Stimulated activated CD8-positive, alpha-beta memory T cell treated with anti-CD3 and anti-CD28 coated beads, Interleukin-7, amount 100 ng/mL, for 4 hours (primary cell): ENCODE measurements around the gene AVL9.
"Not testable (repeated sequence)": the region's sequence is repeated elsewhere in the genome, so short reads cannot be mapped to it uniquely, and the experiment has no call there.

Experiments
- DNase-seq, 2 donors: peaks; one replicate each; pipeline ENCODE4 v3.0.0-alpha.2; 2020; ENCODE audit warnings: low read depth in 2 of 2

The AVL9 gene

DNA sequence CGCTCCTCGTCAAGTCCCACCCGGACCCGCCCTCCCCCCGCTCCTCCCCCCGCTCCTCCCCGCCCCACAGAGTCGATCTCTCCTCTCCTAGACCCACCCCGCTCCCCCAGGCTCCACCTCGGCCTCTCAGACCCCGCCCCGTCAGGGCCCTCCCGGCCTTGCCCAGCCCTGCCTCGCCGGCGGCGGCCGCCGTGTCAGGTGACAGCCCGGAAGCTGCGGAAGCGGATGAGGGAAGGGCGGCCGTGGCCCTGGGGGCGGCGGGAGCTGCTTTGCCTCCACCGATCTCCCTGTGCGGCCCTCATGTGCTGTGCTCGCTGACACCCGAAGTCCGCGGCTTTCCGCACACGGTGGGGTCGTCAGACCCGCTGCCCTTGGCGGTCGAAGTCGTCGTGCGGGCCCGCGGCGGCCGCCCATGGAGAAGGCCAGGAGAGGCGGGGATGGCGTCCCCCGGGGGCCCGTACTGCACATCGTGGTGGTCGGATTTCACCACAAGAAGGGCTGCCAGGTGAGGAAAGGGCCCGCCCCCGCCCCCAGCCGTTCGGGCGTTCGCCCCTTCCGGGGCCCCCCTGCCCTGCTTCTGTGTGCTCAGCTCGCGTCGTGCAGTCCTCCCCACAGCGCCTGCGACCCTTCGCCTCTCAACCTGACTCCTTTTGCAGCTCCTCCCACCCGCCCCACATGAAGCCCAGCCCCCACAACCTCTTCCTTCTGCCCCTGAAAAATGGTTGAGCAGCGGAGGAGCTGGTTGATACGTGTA lies at the start of gene AVL9:
TSS of gene AVL9 (plus strand) at position 192 of the 754 bp plus-strand sequence. CDS start at position 413, 221 bp downstream.
- DNase-seq: peak; percentile 99

DNA sequence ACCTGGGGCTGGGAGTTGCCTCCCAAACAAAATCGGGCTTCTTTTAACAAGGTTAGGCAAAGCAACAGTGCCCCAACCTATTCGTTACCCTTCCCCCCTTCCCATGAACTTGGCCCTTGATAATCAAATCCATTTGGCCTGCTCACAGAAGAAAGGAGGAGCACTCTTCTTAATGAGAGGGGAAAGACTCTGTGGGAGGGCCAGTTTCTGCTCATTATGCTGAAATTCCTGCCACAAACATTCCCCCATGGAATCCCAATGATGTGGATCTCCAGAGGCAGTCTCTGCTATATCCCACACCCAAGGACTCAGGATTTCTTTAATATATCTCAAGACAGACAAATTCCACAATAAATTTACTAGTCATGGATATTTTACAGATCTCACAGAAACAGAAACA lies 48.1 kb upstream of the AVL9 start:
- DNase-seq: no peak

DNA sequence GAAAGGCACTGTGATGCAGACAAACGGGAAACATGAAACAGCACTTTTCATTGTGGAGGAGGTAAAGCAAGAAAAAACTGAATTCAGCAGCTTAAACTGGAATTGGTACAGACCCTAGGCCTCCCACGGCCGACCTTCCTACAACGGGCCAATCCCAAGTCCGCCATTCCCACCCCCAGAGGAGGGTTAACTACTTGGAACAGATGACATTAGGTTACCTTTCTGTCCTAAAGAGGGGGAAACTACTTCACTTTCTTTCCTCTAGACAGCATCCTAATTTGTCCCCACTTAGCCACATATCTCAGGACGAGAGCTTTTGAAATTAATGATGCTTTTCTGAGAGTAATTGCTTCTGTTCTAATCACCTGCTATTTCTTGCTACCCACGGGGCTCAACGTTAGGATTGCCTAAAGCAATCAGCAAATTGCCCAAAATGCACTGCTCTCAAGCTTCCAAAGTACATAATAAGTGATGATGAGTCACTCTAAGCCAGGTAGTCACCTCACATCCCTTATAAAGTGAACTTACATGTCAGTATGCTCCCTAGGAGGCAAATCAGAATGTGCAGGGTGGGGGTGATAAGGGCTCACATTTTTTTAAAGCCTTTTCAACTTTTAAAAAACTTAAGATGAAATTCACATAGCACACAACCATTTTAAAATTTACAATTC lies 41.8 kb upstream of the AVL9 start:
- DNase-seq: no peak

DNA sequence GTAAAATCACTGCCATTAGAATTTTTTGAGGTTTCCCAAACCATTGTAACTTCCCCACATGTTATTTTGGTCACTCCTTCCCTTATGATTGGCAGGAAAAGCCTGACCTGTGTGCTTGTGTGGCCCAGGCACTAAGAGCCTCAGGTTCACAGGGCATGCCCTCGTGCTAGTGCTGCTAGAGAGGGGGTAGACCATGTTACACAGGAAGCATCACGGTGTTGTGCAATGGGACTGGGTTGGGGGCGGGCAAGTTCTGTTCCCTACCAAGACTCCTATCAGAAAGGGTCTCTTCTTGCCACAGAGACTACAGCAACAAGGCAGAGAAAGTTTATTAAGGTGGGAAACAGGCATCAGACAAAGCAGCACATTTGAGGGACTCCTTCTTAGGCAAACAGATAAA lies 37.3 kb upstream of the AVL9 start:
- DNase-seq: no peak

DNA sequence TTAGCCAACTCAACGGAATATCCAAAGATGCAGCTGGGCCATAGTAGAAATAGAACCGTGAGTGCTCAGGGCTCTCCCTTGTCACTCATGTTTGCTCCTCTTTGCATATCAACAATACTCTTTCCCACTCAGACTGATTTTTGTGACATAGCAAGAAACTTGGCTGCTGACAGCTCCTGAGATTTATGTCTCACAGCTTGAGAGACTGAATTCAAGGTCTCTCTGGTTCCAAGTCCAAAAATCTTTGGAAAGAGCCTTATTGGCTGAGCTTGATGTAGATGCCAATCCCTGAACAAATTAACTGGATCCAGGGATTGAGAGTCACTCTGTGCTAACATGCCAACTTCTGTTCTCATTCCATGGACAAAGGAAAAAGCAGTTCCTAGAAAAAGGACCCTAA lies 35.5 kb upstream of the AVL9 start:
- no peak for DNase-seq

DNA sequence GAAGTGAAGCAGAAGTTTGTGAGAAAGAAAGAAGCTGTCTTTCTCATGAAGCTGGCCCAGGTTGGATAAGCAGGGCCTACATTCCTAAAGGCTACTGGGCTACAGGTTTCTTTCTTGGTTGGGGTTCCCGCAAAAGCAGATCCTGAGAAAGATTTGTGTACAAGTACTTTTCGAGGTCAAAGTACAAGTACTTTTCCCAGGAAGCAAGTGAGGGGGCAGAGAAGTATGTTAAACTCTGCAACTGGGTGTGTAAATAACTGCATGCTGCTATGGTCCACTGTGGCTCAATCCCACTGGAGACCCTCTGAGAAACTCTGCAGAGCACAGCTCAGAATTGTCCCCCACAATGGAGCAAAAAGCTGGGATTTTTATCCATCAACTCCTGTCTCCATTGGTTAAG lies 33.8 kb upstream of the AVL9 start:
- DNase-seq: no peak

DNA sequence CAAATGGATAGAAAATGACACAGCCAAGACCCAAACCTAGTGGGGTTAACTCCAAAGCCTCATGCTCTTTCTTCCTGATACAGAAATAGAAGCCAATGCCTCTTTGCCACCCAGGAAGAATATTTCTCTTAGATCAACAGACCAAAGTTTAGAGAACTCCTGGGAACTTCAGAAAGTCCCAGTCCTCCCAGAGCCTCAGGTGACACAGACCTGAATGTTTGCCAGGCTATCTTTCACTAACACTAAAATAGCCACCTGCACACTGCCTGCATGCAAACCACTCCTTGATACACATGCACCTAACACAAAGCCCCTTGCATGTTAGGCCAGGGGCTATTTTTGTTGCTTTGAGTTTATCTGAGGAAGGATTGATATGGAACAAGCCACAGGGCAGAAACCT lies 32.8 kb upstream of the AVL9 start:
- no peak for DNase-seq

DNA sequence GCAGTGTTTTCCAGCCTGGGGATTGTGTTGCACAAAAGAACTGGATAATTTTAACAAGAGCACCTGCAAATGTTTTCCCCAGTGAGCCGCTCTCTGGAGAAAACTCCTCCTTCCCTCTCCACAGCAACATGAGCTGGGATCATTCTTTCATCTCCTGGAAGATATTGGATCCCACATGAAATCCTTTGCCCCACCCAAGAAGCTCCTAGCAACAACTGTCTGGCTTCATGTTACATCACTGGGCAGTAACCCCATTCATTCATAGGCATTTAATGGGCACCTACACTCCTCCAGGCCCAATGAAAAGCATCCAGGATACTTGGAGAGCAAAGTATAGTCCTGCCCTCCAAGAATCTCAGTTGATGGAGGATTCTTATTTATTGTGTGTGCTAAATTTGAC lies 32.3 kb upstream of the AVL9 start:
- DNase-seq: no peak

DNA sequence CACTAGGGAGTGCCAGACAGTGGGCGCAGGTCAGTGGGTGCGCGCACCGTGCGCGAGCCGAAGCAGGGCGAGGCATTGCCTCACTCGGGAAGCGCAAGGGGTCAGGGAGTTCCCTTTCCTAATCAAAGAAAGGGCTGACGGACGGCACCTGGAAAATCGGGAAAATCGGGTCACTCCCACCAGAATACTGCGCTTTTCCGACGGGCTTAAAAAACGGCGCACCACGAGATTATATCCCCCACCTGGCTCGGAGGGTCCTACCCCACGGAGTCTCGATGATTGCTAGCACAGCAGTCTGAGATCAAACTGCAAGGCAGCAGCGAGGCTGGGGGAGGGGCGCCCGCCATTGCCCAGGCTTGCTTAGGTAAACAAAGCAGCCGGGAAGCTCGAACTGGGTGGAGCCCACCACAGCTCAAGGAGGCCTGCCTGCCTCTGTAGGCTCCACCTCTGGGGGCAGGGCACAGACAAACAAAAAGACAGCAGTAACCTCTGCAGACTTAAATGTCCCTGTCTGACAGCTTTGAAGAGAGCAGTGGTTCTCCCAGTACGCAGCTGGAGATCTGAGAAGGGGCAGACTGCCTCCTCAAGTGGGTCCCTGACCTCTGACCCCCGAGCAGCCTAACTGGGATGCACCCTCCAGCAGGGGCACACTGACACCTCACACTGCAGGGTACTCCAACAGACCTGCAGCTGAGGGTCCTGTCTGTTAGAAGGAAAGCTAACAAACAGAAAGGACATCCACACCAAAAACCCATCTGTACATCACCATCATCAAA lies 30.5 kb upstream of the AVL9 start:
- not testable (repeated sequence) for DNase-seq

DNA sequence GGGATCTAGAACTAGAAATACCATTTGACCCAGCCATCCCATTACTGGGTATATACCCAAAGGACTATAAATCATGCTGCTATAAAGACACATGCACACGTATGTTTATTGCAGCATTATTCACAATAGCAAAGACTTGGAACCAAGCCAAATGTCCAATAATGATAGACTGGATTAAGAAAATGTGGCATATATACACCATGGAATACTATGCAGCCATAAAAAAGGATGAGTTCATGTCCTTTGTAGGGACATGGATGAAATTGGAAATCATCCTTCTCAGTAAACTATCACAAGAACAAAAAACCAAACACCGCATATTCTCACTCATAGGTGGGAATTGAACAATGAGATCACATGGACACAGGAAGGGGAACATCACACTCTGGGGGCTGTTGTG lies 25.3 kb upstream of the AVL9 start:
- DNase-seq: not testable (repeated sequence)

DNA sequence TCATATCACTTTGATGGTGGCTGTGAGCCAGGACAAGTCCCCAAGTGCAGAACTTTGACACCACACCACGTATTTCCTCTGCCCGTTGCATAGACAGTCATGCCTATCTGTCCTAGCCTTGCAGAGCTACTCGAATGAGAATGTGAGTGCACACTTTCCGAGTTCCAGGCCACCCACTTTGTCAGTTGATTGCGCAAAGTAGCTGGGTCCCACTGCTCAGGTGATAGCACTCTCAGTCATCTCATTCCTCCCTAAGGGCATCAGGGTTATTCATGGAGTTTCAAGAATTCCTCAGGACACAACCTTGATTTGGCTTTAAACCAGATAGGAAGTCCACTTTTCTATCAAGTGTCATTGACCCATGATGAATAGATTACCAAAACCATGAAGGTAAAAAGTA lies 24.4 kb upstream of the AVL9 start:
- DNase-seq: no peak

DNA sequence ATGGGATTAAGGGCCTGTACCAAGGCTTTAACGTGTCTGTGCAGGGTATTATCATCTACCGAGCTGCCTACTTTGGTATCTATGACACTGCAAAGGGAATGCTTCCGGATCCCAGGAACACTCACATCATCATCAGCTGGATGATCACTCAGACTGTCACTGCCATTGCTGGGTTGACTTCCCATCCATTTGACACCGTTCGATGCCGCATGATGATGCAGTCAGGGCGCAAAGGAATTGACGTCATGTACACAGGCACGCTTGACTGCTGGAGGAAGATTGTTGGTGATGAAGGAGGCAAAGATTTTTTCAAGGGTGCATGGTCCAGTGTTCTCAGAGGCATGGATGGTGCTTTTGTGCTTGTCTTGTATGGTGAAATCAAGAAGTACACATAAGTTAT lies 23.3 kb upstream of the AVL9 start:
- DNase-seq: no peak

DNA sequence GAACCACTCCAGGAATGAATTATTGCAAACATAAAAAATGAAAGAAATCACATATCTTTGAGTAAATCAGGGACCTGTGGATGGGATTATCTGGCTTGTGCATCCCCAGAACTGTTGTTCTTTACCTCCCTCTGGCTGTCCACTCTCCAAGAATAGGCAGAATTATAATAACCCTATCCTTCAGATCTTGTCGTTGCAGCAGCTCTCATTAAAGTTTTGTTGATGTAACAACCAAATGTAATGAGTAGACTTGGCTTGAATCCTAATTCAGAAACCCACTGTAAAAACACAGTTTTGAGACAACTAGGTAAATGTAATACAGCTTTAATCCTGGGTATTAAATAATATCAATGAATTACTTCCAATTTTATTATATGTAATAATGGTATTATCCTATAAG lies 21.3 kb upstream of the AVL9 start:
- DNase-seq: no peak

DNA sequence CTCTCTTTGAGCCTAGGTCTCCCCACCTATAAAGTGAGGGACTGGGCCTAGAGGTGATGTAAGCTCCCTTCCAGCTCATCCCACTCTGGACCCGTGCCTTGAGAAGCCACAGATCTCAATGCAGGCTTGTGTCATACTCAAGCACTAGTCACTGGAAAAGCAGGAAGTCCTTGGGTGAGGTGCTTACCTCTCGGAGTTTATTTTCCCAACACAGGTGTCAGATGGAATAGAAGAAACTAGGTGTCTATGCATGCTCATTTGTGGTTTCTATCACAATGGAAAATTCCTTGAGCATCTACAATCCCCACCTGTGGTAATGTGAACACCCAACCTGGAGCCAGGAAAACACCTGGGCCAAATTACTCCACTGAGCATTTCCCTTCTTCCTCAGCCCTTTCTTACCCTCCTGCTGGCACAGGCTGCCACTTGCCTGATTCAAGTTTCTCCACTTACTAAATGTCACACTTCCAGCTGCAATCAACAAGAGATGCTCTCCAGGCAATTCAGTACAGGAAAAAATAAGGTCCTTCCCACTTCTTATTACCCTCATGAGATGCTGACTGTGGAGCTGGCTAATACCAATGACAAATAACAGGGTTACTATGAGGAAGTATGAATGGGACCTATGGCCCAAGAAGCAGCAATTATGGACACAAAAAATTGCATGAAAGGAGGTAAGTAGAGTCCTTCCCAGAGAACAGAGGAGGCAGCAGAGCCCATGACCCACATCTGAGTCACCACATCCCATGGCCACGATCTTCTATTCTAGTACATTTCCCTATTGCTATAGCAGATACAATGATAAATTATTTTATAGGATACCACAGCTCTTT lies 18.3 kb upstream of the AVL9 start:
- DNase-seq: no peak

DNA sequence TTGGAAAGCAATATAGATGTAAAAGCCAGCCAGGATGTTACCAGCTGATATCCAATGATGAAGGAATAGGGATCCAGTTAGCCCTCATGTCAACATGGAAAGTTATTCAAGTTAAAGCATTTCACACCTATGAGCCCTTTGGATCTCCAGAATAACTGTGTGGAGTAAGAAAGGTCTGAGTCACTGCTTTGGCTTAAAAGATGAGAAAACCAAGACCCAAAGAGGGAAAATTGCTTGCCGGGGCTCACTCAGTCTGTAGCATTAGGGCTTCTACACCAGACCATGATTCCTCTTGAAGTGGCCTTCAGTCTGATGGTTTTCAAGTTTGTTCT lies 17.7 kb upstream of the AVL9 start:
- DNase-seq: no peak

DNA sequence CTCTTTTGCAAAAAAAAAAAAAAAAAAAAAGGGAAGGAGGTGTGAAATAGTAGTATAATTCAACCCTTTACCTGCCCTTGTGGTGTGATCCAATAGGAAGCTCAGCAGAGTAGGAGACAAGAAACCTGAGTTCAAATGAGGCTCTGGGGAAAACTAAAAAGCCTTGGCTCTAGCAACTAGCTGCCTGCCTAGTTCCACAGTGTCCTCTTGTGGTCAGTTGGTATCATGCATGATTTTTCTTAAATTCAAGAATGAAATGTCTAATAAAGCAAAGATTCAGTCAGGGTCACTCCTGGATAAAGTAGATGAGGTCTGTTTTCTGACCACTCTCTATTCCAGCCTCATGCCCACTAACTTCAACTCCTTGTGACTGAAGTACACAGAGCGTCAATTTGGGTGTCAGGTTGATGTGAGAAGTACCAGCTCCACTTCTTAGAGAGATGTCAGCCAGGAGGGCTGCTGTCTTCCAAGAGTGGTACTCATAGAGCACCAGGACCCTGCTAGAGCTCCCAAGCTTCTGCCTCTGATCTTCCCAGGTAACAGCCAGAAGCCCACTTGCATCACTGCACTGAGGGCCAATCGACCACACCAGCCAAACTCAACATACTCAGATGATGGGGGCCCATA lies 15.6 kb upstream of the AVL9 start:
- DNase-seq: no peak

DNA sequence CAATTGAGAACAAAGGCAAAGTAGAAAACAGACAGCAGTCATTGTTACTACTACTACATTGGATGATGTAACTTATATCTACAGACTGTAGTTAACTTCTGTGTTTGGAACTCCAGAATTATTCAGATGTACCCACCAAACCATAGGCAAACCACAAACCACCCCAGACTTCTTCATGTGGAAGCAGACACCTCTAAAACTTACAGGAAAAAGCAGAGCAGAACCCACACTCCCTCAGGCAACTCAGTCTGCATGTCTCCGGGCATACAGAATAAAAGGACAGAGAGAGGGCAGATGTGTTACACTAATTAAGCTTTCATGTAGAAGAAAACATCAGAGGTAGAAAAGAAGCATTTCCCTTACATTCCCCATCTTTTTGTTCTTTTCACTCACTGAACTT lies 14.1 kb upstream of the AVL9 start:
- DNase-seq: no peak

DNA sequence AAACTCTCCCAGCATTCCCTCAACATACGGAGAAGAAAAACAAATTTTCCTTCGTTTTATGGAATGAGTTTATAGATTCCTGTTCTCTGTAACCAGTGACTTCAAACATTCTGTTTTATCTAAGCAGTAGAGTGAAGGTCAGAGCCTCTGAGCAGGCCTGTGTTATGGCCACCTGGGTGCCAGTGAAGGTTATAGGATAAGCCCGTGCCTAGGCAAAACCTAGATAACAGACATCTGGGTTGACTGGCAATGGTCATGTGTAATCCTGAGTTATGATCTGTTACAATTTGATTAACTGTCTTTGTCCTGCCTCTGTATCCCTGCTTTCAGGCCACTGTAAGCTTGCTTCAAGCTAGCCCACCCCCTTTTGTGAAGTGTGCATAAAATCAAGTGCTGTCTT lies 13.4 kb upstream of the AVL9 start:
- DNase-seq: no peak

DNA sequence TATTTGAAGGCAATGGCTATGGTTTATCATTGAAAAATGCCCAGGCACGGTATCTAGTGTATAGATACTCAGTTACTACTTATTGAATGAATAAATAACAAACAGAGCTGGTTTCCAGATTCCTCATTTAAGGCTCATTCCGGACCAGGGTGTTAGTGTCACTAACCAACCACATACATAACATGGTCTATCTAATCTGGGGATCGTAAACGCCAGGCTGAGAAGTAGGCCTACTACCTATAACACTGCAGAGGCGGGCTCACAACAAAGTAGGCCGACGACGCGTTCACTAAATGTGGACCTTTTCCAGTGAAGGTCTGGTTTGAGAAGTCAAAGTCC lies 5.5 kb upstream of the AVL9 start:
- no peak for DNase-seq

DNA sequence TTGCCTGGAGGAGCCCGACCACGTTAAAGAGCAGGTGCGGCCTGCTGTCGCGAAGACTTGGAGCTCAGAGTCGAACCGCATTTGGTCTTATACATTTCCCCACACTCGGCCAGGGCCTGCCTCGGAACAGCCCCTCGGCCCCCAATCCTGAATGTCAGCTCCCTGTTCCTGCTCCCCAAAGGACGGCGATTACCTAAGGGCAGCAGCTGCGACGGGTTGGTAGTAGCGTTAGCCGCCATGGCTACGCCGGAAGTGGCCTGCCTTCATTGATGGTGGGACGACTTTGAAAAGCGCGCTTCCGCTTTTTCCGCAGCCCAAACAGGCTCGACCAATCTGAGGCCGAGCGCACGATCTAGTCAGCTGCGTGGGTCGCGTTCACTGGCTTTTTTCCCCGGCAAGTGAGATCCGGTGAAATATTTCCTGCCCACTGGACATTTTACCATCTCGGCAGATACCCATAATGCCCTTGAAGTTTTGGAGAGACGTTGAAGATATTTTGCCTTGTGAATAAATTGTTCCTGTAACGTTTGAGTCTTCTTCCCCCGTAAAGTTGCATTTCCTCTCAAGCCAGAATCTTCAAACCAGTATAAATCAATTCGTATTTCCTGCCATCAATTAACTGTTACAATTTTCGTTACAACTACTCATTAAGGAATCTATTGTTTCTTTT lies 5.0 kb upstream of the AVL9 start, which contains the start of gene LSM5:
TSS of gene LSM5 (minus strand) at position 254 of the 670 bp plus-strand sequence. CDS start at position 239, 15 bp downstream.
- peak; percentile 79 to 83 for DNase-seq

DNA sequence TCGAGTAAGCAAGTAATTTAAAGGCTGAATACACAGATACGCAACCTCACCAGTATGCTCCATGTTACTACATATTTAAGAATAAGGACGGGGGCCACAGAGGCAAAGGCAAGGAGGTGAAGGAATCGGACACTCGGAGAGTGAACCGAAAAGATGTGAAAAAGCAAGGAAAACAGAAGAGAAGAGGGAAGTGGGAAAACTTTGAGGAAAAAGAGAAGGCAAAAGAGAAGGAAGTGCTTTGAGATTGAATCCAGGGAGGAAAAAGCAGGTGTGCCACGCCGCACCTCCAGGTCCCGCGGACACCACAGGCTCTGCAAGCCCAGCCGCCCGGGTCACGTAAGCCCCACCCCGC lies 367 bp upstream of the AVL9 start:
- no peak for DNase-seq
